ENCODE results near the gene VTA1.

- TF ChIP-seq CTCF (IDR thresholded peaks at IDR 0.05; ENCODE audit: insufficient read depth, low read depth, low read length) (no peak), EZH2 (IDR thresholded peaks at IDR 0.05; ENCODE audit: insufficient read depth, low read length) (no peak)
These were observed 71.4 kb downstream of the VTA1 start for GRCh38 chr6:142218446-142218845.
